Measurements from ENCODE around the gene SCARB2. TPM values are rescaled to one million over a fixed set of nuclear protein-coding genes. Genes with fewer than 3 reads are reported as not detected.

The SCARB2 gene
- total and polyA plus RNA-seq, 10 donors = 27.2 to 201 (median 141) TPM

GRCh38 chr4:76238701-76239100 lies 25.1 kb upstream of the SCARB2 start:
- intact Hi-C loops (cut with DNase I; ENCODE audit: low total_unique reads) = no loop called here

DNA sequence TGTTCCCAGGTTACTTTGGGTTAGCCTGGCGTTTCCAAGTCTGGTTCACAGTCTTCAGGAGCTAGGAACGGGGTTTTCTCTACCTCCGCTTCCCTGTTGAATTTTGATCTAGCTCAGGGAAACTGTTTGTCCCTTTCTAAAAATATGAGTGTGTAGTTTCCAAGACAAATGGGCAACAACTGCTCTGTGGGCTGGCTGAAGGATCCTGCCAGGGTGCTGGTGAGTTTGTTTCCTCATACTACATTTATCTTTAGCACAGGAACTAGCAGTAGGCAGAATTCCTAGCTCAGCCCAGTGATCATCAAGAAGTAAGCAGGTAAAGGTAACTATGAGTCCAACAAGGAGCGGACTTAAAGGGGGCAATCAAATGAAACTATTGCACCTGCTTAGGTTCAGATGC lies 24.6 kb upstream of the SCARB2 start:
- WGBS, 5 donors = 88 to 95% (median 93%) methylated on average over 4 of the region's 4 CpGs
- H3K4me3 ChIP-seq = no peak overlapping the region
- H3K9me3 ChIP-seq = peaks cover 3 to 24% (median 21%) of the 10 kb centered on the region in 8 donors
- intact Hi-C loops (cut with DNase I; ENCODE audit: low total_unique reads) = no loop called here
- H3K27me3 ChIP-seq (replicated peaks in 1 of 7) = no peaks in the 10 kb centered on the region
- DNase-seq = no peak
- H3K4me1 ChIP-seq = no peaks in the 10 kb centered on the region
- H3K27ac ChIP-seq = no peak overlapping the region
- TF ChIP-seq CTCF (IDR thresholded peaks at IDR 0.05 in 8 of 11, conservative IDR thresholded peaks at IDR 0.05 in 3 of 11) (no peak), POLR2A (IDR thresholded peaks at IDR 0.05) (no peak), POLR2AphosphoS5 (IDR thresholded peaks at IDR 0.05) (no peak)
- H3K36me3 ChIP-seq = no peaks in the 10 kb centered on the region

More at GRCh38 chr4:76238701-76239100, 25.1 kb upstream of the SCARB2 start:
- Histone ChIP-seq H3K4me1 (no peaks in the 10 kb centered on the region), H3K27me3 (replicated peaks in 1 of 7) (no peaks in the 10 kb centered on the region), H3K4me3 (no peak overlapping the region), H3K9me3 (peaks cover 3 to 24% (median 21%) of the 10 kb centered on the region in 8 donors), H3K27ac (no peak overlapping the region), H3K36me3 (no peaks in the 10 kb centered on the region)
- TF ChIP-seq POLR2A (IDR thresholded peaks at IDR 0.05) (no peak), CTCF (IDR thresholded peaks at IDR 0.05 in 8 of 11, conservative IDR thresholded peaks at IDR 0.05 in 3 of 11) (no peak), POLR2AphosphoS5 (IDR thresholded peaks at IDR 0.05) (no peak)
- DNase-seq = no peak

GRCh38 chr4:76235915-76236314 lies 22.3 kb upstream of the SCARB2 start:
- intact Hi-C loops (cut with DNase I; ENCODE audit: low total_unique reads) = no loop called here
- H3K9me3 ChIP-seq = peaks cover 3 to 19% (median 15%) of the 10 kb centered on the region in 8 donors
- H3K27me3 ChIP-seq (replicated peaks in 1 of 7) = no peaks in the 10 kb centered on the region
- H3K4me1 ChIP-seq = no peaks in the 10 kb centered on the region
- no peak overlapping the region for H3K4me3 ChIP-seq
- no peak overlapping the region for H3K27ac ChIP-seq
- WGBS, 5 donors = 54 to 88% (median 68%) methylated on average over 1 of the region's 1 CpG
- no peaks in the 10 kb centered on the region for H3K36me3 ChIP-seq
- DNase-seq = no peak
- no peak for TF ChIP-seq CTCF (IDR thresholded peaks at IDR 0.05 in 8 of 11, conservative IDR thresholded peaks at IDR 0.05 in 3 of 11)
- no peak for TF ChIP-seq POLR2AphosphoS5 (IDR thresholded peaks at IDR 0.05)
- TF ChIP-seq POLR2A (IDR thresholded peaks at IDR 0.05) = no peak

DNA sequence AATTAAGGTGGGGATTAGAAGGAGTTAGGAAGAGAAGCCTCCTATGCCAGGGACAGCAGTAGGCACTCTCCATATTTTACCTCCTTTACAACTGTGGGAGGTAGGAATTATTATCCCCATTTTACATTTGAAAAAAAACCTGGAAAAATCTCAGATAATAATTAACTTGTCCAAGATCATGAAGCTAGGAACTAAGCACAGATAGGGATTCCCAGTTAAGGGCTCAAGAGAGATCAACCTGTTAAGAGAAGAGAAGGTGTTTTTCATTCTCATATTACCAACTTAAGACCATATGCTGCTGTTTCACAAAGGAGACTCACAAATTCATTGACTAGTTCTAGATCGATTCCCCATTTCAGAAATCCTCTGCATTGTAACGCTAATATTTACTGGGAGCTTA lies 21.8 kb upstream of the SCARB2 start:
- 91 to 98% (median 95%) methylated on average over 2 of the region's 2 CpGs for WGBS, 5 donors
- Histone ChIP-seq H3K4me1 (no peaks in the 10 kb centered on the region), H3K4me3 (no peak overlapping the region), H3K36me3 (no peaks in the 10 kb centered on the region), H3K9me3 (peaks cover 3 to 14% (median 11%) of the 10 kb centered on the region in 8 donors), H3K27me3 (replicated peaks in 1 of 7) (no peaks in the 10 kb centered on the region), H3K27ac (no peak overlapping the region)
- TF ChIP-seq POLR2AphosphoS5 (IDR thresholded peaks at IDR 0.05) (no peak), CTCF (IDR thresholded peaks at IDR 0.05 in 8 of 11, conservative IDR thresholded peaks at IDR 0.05 in 3 of 11) (no peak)
- intact Hi-C loops (cut with DNase I; ENCODE audit: low total_unique reads) = no loop called here
- no peak for DNase-seq

Data from spleen (tissue), 11 donors.